GM18858 (cell line): ENCODE data around the gene TTC1.
A peak's percentile ranks its signal among the peaks of the same experiment; 100 is the strongest.
"Not testable (repeated sequence)": the region's sequence is repeated elsewhere in the genome, so short reads cannot be mapped to it uniquely, and the experiment has no call there.

Experiments
- ATAC-seq: cut with Tn5 transposase; IDR thresholded peaks from one replicate; pipeline ENCODE4 v1.9.1; 2021; ENCODE audit not compliant: unreplicated experiment

The TTC1 gene

GRCh38 chr5:160008877-160009590 is at the start of gene TTC1:
Gene TTC1 (plus strand): TSS chr5:160009139. CDS start chr5:160010529, 1,390 bp downstream.
- peak; percentile 98 for ATAC-seq

GRCh38 chr5:159961176-159962160 is 47.5 kb upstream of the TTC1 start:
- ATAC-seq = no peak

- ATAC-seq = no peak
Measured at GRCh38 chr5:159962214-159962613, 46.7 kb upstream of the TTC1 start.

- ATAC-seq = no peak
Measured at GRCh38 chr5:159963935-159964334, 45.0 kb upstream of the TTC1 start.

GRCh38 chr5:159965031-159965837 is 43.7 kb upstream of the TTC1 start:
- ATAC-seq = no peak

GRCh38 chr5:159965838-159966128 is 43.2 kb upstream of the TTC1 start:
- ATAC-seq = not testable (repeated sequence)

- ATAC-seq = no peak
Measured at GRCh38 chr5:159969966-159970365, 39.0 kb upstream of the TTC1 start.

GRCh38 chr5:159971038-159971437 is 37.9 kb upstream of the TTC1 start:
- no peak for ATAC-seq

GRCh38 chr5:159971514-159971913 is 37.4 kb upstream of the TTC1 start:
- ATAC-seq = no peak

- no peak for ATAC-seq
Measured at GRCh38 chr5:159971931-159972461, 36.9 kb upstream of the TTC1 start.

- ATAC-seq = no peak
Measured at GRCh38 chr5:159972538-159973362, 36.2 kb upstream of the TTC1 start.

- no peak for ATAC-seq
Measured at GRCh38 chr5:159975462-159976019, 33.4 kb upstream of the TTC1 start.

GRCh38 chr5:159976921-159977320 is 32.0 kb upstream of the TTC1 start:
- ATAC-seq = no peak

- no peak for ATAC-seq
Measured at GRCh38 chr5:159978358-159978757, 30.6 kb upstream of the TTC1 start.

GRCh38 chr5:159982421-159983173 is 26.3 kb upstream of the TTC1 start:
- ATAC-seq = no peak

GRCh38 chr5:159987031-159987674 is 21.8 kb upstream of the TTC1 start:
- peak; percentile 83 for ATAC-seq

- no peak for ATAC-seq
Measured at GRCh38 chr5:159990506-159990905, 18.4 kb upstream of the TTC1 start.

- ATAC-seq = no peak
Measured at GRCh38 chr5:159992566-159992965, 16.4 kb upstream of the TTC1 start.

GRCh38 chr5:159993194-159993593 is 15.7 kb upstream of the TTC1 start:
- ATAC-seq = no peak
